LHCN-M2 (cell line): ENCODE data around the gene GOLGA6D. TPM values are rescaled to one million over a fixed set of nuclear protein-coding genes. Genes with fewer than 3 reads are reported as not detected.
"Not testable (repeated sequence)": the region's sequence is repeated elsewhere in the genome, so short reads cannot be mapped to it uniquely, and the experiment has no call there.

Experiments
- DNase-seq: peaks from one replicate; pipeline ENCODE4 v3.0.0-alpha.2; 2012; ENCODE audit warnings: low read depth
- total RNA-seq: library from RNA; depleted of rRNA; stranded (reverse); fragments of >200 nt; gene quantifications from 2 replicates; pipeline ENCODE4 v1.2.3, GENCODE V29; 2014; rRNA removed

The GOLGA6D gene
- total RNA-seq, 1 experiment from 2014 or later: not detected

- not testable (repeated sequence) for DNase-seq
Observed at GRCh38 chr15:75333654-75334419, 51.2 kb downstream of the GOLGA6D start.

DNA sequence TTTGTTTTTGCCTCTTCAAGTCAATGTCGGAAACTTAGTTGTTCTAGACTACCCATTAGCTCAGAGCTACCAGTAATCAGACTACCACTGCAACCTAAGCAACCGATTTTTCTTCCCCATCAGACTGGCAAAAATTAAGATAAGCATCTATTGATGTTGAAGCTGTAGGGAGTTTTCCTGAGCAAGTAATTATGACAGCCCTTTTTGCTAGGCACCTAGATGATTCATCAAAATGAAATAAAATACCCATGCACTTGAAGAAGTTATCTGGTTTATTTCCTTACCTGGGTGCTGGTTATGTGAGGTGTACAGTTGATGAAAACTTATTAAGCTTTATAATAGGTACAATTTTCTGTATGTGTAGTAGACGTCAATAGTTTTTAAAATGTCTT is 52.7 kb downstream of the GOLGA6D start:
- no peak for DNase-seq

DNA sequence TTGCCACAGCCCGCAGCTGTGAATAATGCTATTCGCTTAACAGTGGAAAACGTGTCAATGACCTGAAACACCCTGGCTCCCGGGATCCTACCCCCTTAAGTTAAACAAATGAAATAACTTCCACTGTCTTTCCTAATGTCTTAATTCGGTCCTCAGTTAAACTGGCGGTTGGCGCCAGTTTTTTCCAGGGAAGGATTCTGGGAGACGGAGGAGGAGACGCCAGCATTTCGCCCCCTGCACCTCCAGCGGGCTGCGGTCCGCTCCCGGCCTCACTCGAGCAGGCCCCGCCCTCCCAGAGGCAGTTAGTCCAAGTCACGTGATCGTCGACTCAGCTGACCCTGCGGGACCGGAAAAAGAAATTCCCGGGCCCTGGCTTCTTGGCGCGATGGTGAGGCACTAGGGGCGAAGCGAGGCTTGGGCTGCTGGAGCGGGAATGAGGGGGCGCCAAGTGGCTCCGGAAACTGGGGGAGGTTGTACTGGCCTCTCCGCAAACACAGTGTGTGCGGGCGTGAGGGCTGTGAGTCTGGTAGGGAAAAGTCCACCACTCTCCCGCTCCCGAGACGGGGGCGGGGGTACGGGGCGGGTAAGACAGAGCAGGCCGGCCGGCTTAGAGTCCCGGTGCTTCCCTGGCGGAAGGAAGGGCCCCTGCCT is 53.2 kb downstream of the GOLGA6D start, which contains the start of gene COMMD4:
Gene COMMD4, plus strand, starts transcription at position 359 of the 651 bp plus-strand sequence. Its CDS starts 27 bp downstream, at position 386.
- peak; percentile 96 for DNase-seq

DNA sequence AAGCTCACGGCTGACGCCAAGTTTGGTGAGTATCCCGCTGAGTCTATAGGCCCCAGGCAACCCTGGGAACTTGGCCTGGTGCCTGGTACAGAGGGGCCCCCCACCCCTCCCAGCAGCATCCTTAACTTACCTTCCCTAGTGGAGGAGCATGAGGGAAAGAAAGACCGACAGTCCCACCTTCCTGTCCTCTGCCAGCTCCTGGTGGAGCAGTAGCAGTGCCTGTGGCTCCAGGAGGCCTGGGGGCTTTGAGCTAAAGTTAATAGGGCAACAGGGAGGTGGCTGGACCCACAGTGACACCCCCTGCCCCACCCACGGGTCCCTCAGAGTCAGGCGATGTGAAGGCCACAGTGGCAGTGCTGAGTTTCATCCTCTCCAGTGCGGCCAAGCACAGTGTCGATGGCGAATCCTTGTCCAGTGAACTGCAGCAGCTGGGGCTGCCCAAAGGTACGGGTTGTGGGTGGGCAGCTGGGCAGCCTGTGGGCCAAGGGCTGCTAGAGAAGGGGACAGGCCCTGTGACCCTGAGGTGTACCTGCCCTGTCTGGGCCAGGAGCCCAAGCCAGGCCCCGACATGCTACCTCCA is 56.1 kb downstream of the GOLGA6D start:
- DNase-seq: no peak

GRCh38 chr15:75339531-75340240 is 57.1 kb downstream of the GOLGA6D start:
- DNase-seq: no peak

GRCh38 chr15:75342221-75342620 is 59.6 kb downstream of the GOLGA6D start:
- no peak for DNase-seq

GRCh38 chr15:75343953-75344352 is 61.3 kb downstream of the GOLGA6D start:
- not testable (repeated sequence) for DNase-seq

Other genes starting within 250 kb of the GOLGA6D start
- gene C15orf39, start 81.0 kb upstream of the GOLGA6D start, total RNA-seq: 3.1 and 3.3 TPM in 2 replicates
- not detected in 2 replicates for gene GOLGA6C, start 24.5 kb upstream of the GOLGA6D start, total RNA-seq
- gene COMMD4, start 53.2 kb downstream of the GOLGA6D start, total RNA-seq: 185 and 198 TPM in 2 replicates
- 3.0 and 4.4 TPM in 2 replicates for gene NEIL1, start 64.2 kb downstream of the GOLGA6D start, total RNA-seq
- gene MAN2C1, start 85.8 kb downstream of the GOLGA6D start, total RNA-seq: 85.2 and 91.5 TPM in 2 replicates
- gene SIN3A, start 168.9 kb downstream of the GOLGA6D start, total RNA-seq: 21.5 and 26.9 TPM in 2 replicates